ENCODE results near the gene TBC1D5. TPM values are rescaled to one million over a fixed set of nuclear protein-coding genes. Genes with fewer than 3 reads are reported as not detected.

TBC1D5 gene
- total RNA-seq, 1 donor from 2014 or later = 106 TPM

DNA sequence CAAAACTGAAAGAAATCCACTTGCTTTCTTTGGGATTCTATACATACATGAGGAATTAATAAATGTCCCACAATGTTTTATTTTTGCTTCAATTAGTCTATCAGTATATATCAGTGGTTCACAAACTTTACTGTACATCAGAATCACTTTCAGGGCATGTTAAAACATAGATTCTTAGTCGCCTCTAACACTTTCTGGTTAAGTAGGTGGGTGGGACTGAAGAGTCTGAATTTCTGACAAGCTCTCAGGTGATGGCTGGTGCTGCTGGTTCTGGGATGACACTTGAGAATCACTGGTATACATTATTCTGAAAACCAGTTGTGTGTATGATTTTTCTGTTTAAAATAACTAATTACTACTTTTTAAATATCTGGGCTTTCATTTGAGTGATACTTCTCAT is 393.3 kb downstream of the TBC1D5 start:
- TF ChIP-seq, protein P1, sequence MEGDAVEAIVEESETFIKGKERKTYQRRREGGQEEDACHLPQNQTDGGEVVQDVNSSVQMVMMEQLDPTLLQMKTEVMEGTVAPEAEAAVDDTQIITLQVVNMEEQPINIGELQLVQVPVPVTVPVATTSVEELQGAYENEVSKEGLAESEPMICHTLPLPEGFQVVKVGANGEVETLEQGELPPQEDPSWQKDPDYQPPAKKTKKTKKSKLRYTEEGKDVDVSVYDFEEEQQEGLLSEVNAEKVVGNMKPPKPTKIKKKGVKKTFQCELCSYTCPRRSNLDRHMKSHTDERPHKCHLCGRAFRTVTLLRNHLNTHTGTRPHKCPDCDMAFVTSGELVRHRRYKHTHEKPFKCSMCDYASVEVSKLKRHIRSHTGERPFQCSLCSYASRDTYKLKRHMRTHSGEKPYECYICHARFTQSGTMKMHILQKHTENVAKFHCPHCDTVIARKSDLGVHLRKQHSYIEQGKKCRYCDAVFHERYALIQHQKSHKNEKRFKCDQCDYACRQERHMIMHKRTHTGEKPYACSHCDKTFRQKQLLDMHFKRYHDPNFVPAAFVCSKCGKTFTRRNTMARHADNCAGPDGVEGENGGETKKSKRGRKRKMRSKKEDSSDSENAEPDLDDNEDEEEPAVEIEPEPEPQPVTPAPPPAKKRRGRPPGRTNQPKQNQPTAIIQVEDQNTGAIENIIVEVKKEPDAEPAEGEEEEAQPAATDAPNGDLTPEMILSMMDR (IDR thresholded peaks at IDR 0.05) = no peak
- POLR2A ChIA-PET = interaction anchor here (0.9 kb wide), 1 partner anchor 12 kb away, joined by 3 read pairs; no protein-coding TSS in a partner anchor
- DNase-seq (no peak), ATAC-seq (ENCODE audit: low read depth) (no peak)
- H3K36me3 Mint-ChIP-seq (ENCODE audit: low read depth) = peaks cover 31% of the 10 kb centered on the region
- intact Hi-C loops (cut with micrococcal nuclease) = loop anchor here (2.0 kb wide), 1 partner anchor 14 kb away; no protein-coding TSS in a partner anchor
- no peaks in the 10 kb centered on the region for H3K27me3 Mint-ChIP-seq
- H3K27ac Mint-ChIP-seq = no peak overlapping the region
- CTCF ChIA-PET = no interaction called here
- no peak overlapping the region for H3K4me3 Mint-ChIP-seq
- H3K9me3 Mint-ChIP-seq = peaks cover 2% of the 10 kb centered on the region
- no peaks in the 10 kb centered on the region for H3K4me1 Mint-ChIP-seq

DNA sequence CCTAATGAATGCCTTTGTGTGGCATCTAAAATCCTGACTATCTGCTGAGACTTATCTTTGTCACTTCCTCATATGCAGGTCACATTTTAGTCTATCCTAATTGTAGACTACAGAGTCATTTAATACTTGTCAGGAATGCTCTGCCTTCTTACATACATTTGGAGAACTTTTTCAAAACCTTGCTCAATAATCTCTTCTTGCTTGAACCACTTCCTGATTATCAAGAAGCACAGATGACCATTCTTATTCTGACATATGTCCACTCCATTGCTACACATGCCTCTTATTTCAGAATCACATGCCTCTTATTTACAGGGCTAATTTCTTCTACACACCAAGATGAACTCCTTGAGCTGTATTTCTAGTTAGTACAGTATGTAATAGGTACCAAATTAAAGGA is 400.3 kb downstream of the TBC1D5 start:
- Mint-ChIP-seq H3K27me3 (no peaks in the 10 kb centered on the region), H3K4me1 (no peaks in the 10 kb centered on the region), H3K36me3 (ENCODE audit: low read depth) (peaks cover 26% of the 10 kb centered on the region), H3K27ac (no peak overlapping the region), H3K4me3 (no peak overlapping the region), H3K9me3 (no peaks in the 10 kb centered on the region)
- ChIA-PET POLR2A (no interaction called here), CTCF (no interaction called here)
- DNase-seq (no peak), ATAC-seq (ENCODE audit: low read depth) (no peak)
- TF ChIP-seq, protein P1 (IDR thresholded peaks at IDR 0.05) = no peak
- intact Hi-C loops (cut with micrococcal nuclease) = no loop called here

DNA sequence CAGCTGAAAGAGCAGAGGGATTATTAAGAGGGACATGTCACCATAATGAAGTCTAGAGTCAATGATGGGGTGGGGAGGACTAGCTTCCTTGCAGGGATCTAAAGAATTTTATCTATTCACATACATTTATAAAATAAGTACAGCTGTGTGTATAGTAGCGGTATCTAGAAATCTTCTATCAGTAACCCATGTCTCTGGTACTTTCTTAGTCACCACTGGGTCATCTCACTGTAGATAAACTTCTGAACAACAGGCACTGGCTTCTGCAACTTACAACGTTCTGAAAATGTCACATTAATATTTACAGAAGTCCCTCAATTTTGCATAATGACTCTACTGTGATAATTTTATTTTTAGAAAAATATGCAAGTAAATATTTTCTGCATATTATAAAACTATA is 401.7 kb downstream of the TBC1D5 start:
- intact Hi-C loops (cut with micrococcal nuclease) = no loop called here
- no peak overlapping the region for H3K4me3 Mint-ChIP-seq
- peaks cover 33% of the 10 kb centered on the region for H3K36me3 Mint-ChIP-seq (ENCODE audit: low read depth)
- POLR2A ChIA-PET = no interaction called here
- H3K27me3 Mint-ChIP-seq = no peaks in the 10 kb centered on the region
- no peaks in the 10 kb centered on the region for H3K9me3 Mint-ChIP-seq
- ATAC-seq (ENCODE audit: low read depth) (no peak), DNase-seq (no peak)
- TF ChIP-seq, protein P1 (IDR thresholded peaks at IDR 0.05) = no peak
- CTCF ChIA-PET = no interaction called here
- H3K27ac Mint-ChIP-seq = no peak overlapping the region
- H3K4me1 Mint-ChIP-seq = no peaks in the 10 kb centered on the region

DNA sequence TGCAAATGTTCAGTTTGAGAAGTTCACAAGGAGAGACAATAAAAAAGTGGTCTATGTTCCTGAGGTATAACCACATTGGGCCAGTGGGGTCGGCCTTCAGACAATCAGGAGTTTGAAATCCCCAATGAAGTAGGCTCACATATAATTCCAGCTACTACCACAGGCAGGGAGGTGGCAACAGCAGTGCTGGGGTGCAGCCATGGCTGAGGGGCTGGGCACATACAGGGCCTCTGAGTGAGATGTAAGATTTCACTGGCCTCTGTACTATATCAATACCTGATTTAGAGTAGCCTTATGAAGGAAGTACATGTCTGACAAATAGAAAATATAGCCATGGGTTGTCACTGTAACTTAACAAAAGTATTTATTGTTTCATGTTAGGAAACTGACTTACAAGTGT is 402.2 kb downstream of the TBC1D5 start:
- ATAC-seq (ENCODE audit: low read depth) (no peak), DNase-seq (no peak)
- ChIA-PET CTCF (no interaction called here), POLR2A (no interaction called here)
- intact Hi-C loops (cut with micrococcal nuclease) = no loop called here
- H3K4me3 Mint-ChIP-seq = no peak overlapping the region
- H3K36me3 Mint-ChIP-seq (ENCODE audit: low read depth) = peaks cover 33% of the 10 kb centered on the region
- H3K27me3 Mint-ChIP-seq = no peaks in the 10 kb centered on the region
- H3K9me3 Mint-ChIP-seq = no peaks in the 10 kb centered on the region
- no peaks in the 10 kb centered on the region for H3K4me1 Mint-ChIP-seq
- TF ChIP-seq, protein P1 (IDR thresholded peaks at IDR 0.05) = no peak
- H3K27ac Mint-ChIP-seq = no peak overlapping the region

DNA sequence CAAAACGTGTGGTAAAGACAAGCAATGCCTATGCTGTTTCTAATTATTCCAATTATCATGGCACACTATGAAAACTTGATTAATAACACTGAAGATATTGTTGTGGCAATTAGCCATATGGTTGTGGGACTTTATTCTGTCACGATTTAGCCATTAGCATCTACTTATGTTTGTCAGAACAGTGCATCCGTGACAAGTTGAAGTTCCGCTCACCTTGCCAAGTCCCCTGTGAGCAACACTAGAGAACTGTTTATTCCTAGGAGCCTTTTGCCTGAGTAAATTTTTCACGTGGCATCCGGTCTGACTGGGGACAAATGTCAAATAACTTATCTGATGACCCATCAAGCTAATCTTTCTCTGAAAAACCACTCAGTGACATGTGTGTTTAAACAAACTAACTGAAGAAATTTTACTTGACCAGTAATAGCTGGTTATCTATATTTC is 403.3 kb downstream of the TBC1D5 start:
- Mint-ChIP-seq H3K27me3 (no peaks in the 10 kb centered on the region), H3K36me3 (ENCODE audit: low read depth) (peaks cover 33% of the 10 kb centered on the region), H3K4me3 (no peak overlapping the region), H3K9me3 (no peaks in the 10 kb centered on the region), H3K27ac (no peak overlapping the region), H3K4me1 (no peaks in the 10 kb centered on the region)
- CTCF ChIA-PET = no interaction called here
- no peak for DNase-seq
- intact Hi-C loops (cut with micrococcal nuclease) = no loop called here
- no peak for ATAC-seq (ENCODE audit: low read depth)
- POLR2A ChIA-PET = no interaction called here
- TF ChIP-seq, protein P1 (IDR thresholded peaks at IDR 0.05) = no peak

Data from activated B cell treated with CpG ODN at 0.5 μM for 24 hours (primary cell).